Measurements from ENCODE around the gene CARNS1. TPM values are rescaled to one million over a fixed set of nuclear protein-coding genes. Genes with fewer than 3 reads are reported as not detected.

Gene CARNS1
- total and polyA plus RNA-seq, 9 of the 15 experiments (the other 6 are each of a cell fraction or from before 2014, with no cell fraction given) = 0.01 to 0.18 (median 0.06) TPM; not detected in 3

DNA sequence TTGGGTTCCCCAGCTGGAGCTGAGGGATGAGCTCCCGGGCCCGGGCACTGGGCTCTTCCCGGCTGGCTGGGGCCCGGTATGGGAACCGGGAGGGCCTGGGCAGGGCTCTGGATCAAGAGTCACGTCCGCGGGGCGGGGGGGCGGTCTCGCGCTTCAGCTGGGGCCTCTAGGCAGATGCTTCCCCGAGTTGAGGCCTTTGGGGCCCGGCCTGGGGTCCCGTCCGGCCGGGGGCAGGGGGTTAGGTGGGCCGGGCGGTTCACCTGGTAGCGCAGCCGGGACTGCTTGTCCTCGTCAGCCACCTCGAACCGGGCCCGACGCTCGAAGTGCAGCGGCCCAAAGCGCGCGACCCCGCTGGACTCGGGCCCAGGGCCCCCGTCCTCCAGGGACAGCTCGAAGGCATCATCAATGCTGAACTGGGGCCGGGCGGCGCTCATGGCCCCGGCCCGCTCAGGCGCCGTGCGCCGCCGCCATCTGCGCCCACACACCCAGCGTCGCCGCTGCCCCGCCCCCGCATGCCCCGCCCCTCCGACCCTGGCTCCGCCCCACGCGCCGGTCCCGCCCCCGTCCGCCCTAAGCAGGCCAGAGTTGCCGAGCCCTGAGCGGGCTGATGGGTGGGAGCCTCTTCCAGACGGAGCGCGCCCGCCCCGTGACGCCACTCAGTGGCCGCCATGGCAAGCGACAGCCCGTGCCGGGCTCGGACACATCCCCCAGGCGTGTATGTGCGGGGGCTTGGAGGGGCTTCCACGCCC, 53.5 kb downstream of the CARNS1 start, which contains the start of gene TMEM134 (continued):
- TF ChIP-seq DNMT1 (IDR thresholded peaks at IDR 0.05) = no peak
- 0 out of 4 replicates have a peak, but pooled peaks of 1 of the 2 experiments have one; percentile 45 for TF ChIP-seq SRF (CRISPR knock-in tag; IDR thresholded peaks at IDR 0.05)
- TF ChIP-seq TAF1 (IDR thresholded peaks at IDR 0.05; ENCODE audit: control insufficient read depth, extremely low read depth, insufficient read depth, low read length, severe bottlenecking) = peak; percentile 77
- no peak for TF ChIP-seq ZC3H8 (IDR thresholded peaks at IDR 0.05)
- no peak for TF ChIP-seq ELF1 (tag; IDR thresholded peaks at IDR 0.05)
- TF ChIP-seq ZC3H11A (IDR thresholded peaks at IDR 0.05; ENCODE audit: low read depth, low read length) = no peak
- TF ChIP-seq MAX (CRISPR knock-in tag; IDR thresholded peaks at IDR 0.05) = peak; percentile 14; the same call in 1 of the 2 replicates
- no peak for TF ChIP-seq NFXL1 (CRISPR knock-in tag; IDR thresholded peaks at IDR 0.05)
- TF ChIP-seq ZNF551 (CRISPR knock-in tag; IDR thresholded peaks at IDR 0.05) = no peak
- no peak for TF ChIP-seq TCF7 (IDR thresholded peaks at IDR 0.05; ENCODE audit: borderline replicate concordance)
- TF ChIP-seq CBFA2T2 (conservative IDR thresholded peaks at IDR 0.05) = no peak
- TF ChIP-seq MAFF (IDR thresholded peaks at IDR 0.05; ENCODE audit: low read length) = no peak
- TF ChIP-seq RNF2 (IDR thresholded peaks at IDR 0.05) = 0 out of 2 replicates have a peak, but pooled peaks have one; percentile 18
- no peak for TF ChIP-seq ZNF395 (CRISPR knock-in tag; IDR thresholded peaks at IDR 0.05)
- no peak for TF ChIP-seq FOXJ2 (tag; IDR thresholded peaks at IDR 0.05)
- TF ChIP-seq KLF13 (tag; IDR thresholded peaks at IDR 0.05; ENCODE audit: borderline replicate concordance, low read depth) = no peak
- no peak for TF ChIP-seq NFATC3 (IDR thresholded peaks at IDR 0.05)
- peak; percentile 51; the same call in 1 of the 2 replicates for TF ChIP-seq L3MBTL2 (IDR thresholded peaks at IDR 0.05)
- TF ChIP-seq SMARCA5 (IDR thresholded peaks at IDR 0.05) = no peak
- TF ChIP-seq NFIC (IDR thresholded peaks at IDR 0.05) = 0 out of 2 replicates have a peak, but pooled peaks have one; percentile 41
- no peak for TF ChIP-seq HBP1 (CRISPR knock-in tag; IDR thresholded peaks at IDR 0.05)
- TF ChIP-seq ZNF695 (CRISPR knock-in tag; IDR thresholded peaks at IDR 0.05) = no peak
- TF ChIP-seq USF2 (CRISPR knock-in tag; IDR thresholded peaks at IDR 0.05) = peak; percentile 25; the same call in 1 of the 2 replicates
- peak; percentile 82 for TF ChIP-seq POLR2A (conservative IDR thresholded peaks at IDR 0.05)
- TF ChIP-seq CSDE1 (IDR thresholded peaks at IDR 0.05) = no peak

Data from K562 (cell line).